SJSA1 (cell line): ENCODE data around the gene HCFC2. TPM values are rescaled to one million over a fixed set of nuclear protein-coding genes. Genes with fewer than 3 reads are reported as not detected.

ENCODE experiments used
- DNase-seq, 2 experiments: peaks; one replicate each; pipeline ENCODE4 v3.0.0-alpha.2; 2015 to 2020; ENCODE audit warnings: low spot score in 2 of 2, low read depth in 1 of 2
- H3K27ac ChIP-seq: fragments of 250-450 bp; sonication (Bioruptor Pico); 2 replicates; pipeline ENCODE4 v1.5.1; 2020; ENCODE audit warnings: mild to moderate bottlenecking, moderate library complexity
- H3K27me3 ChIP-seq: fragments of 250-450 bp; sonication (Bioruptor Pico); replicated peaks from 2 replicates; pipeline ENCODE4 v1.5.1; 2020; ENCODE audit warnings: mild to moderate bottlenecking, moderate library complexity
- H3K36me3 ChIP-seq: fragments of 250-450 bp; sonication (Bioruptor Pico); 2 replicates; pipeline ENCODE4 v1.5.1; 2020; ENCODE audit warnings: mild to moderate bottlenecking
- H3K4me1 ChIP-seq: fragments of 250-450 bp; sonication (Bioruptor Pico); replicated peaks from 2 replicates; pipeline ENCODE4 v1.6.1; 2021; ENCODE audit warnings: mild to moderate bottlenecking
- H3K4me3 ChIP-seq: fragments of 250-450 bp; sonication (Bioruptor Pico); 2 replicates; pipeline ENCODE4 v1.5.1; 2020; ENCODE audit warnings: mild to moderate bottlenecking
- H3K9me3 ChIP-seq: fragments of 250-450 bp; sonication (Bioruptor Pico); replicated peaks from 2 replicates; pipeline ENCODE4 v1.5.1; 2020; ENCODE audit warnings: mild to moderate bottlenecking
- total RNA-seq: library from RNA; depleted of rRNA; stranded (reverse); fragments of >200 nt; shearing (Covaris generic); gene quantifications from 2 replicates; pipeline ENCODE4 v1.2.3, GENCODE V29; 2014; rRNA removed

Gene HCFC2
- total RNA-seq, 1 experiment from 2014 or later: 27.0 TPM

- peaks cover 36% of the 10 kb centered on the region for H3K4me1 ChIP-seq
- H3K27me3 ChIP-seq: no peaks in the 10 kb centered on the region
- H3K27ac ChIP-seq: peak within 1 kb of the TSS; percentile 77
- H3K9me3 ChIP-seq: no peaks in the 10 kb centered on the region
- peak within 1 kb of the TSS; percentile 85 for H3K4me3 ChIP-seq
- H3K36me3 ChIP-seq: peaks cover 19% of the 10 kb centered on the region
- peak; percentile 90 to 96 for DNase-seq
These were observed 73.8 kb downstream of the HCFC2 start, which contains the start of gene NFYB for GRCh38 chr12:104137902-104138796. NFYB (minus strand) TSS chr12:104138210; CDS start chr12:104135453, 2,757 bp downstream.

GRCh38 chr12:104138797-104139152, 74.4 kb downstream of the HCFC2 start:
- Histone ChIP-seq H3K27me3 (no peaks in the 10 kb centered on the region), H3K36me3 (peaks cover 13% of the 10 kb centered on the region), H3K9me3 (no peaks in the 10 kb centered on the region), H3K4me3 (peak overlapping the region; percentile 85; the same call in 1 of the 2 replicates), H3K27ac (no peak overlapping the region; the same call in 1 of the 2 replicates), H3K4me1 (peaks cover 31% of the 10 kb centered on the region)
- no peak for DNase-seq

- H3K4me1 ChIP-seq: peaks cover 5% of the 10 kb centered on the region
- no peaks in the 10 kb centered on the region for H3K27me3 ChIP-seq
- H3K36me3 ChIP-seq: peaks cover 1% of the 10 kb centered on the region; the same call in 1 of the 2 replicates
- no peaks in the 10 kb centered on the region for H3K9me3 ChIP-seq
- H3K27ac ChIP-seq: no peak overlapping the region
- DNase-seq: no peak
- no peak overlapping the region for H3K4me3 ChIP-seq
These were observed 78.2 kb downstream of the HCFC2 start for GRCh38 chr12:104142543-104142942.

DNA sequence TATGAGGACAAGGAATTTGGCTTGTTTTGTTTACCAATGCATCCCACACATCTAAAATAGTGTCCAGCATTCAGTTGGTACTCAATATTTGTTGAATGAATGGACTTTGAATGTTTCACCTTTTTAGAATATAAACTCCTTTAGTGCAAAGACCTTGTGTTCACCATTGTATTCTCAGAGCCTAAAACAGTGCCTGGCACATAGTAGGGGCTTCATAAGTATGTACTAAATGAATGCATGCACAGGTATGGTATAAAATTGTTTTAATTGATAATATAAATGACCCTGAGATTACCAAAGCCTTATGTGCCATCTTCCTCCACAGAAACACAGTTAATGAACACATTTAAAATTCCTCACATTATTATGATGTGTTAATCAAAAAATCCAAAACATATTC, 78.7 kb downstream of the HCFC2 start:
- Histone ChIP-seq H3K9me3 (no peaks in the 10 kb centered on the region), H3K27ac (no peak overlapping the region), H3K4me3 (no peak overlapping the region), H3K4me1 (peaks cover 5% of the 10 kb centered on the region), H3K27me3 (no peaks in the 10 kb centered on the region), H3K36me3 (no peaks in the 10 kb centered on the region)
- no peak for DNase-seq

DNA sequence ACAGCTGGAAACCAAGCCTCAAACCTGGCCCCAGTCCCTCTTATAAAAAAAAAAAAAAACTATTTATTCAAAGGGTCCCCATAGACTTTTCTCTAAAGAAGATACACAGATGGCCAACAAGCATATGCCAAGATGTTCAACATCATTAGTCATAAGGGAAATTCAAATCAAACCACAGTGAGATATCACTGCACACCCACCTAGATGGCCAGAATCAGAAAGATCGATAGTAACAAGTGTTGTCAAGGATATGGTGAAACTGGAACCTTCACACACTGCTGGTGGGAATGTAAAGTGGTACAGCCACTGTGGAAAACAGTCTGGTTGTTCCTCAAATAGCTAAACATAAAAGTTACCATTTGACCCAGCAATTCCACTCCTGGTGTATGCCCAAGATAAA, 79.6 kb downstream of the HCFC2 start:
- no peaks in the 10 kb centered on the region for H3K36me3 ChIP-seq
- no peak for DNase-seq
- no peaks in the 10 kb centered on the region for H3K27me3 ChIP-seq
- H3K4me3 ChIP-seq: no peak overlapping the region
- no peak overlapping the region for H3K27ac ChIP-seq
- no peaks in the 10 kb centered on the region for H3K9me3 ChIP-seq
- H3K4me1 ChIP-seq: no peaks in the 10 kb centered on the region

DNA sequence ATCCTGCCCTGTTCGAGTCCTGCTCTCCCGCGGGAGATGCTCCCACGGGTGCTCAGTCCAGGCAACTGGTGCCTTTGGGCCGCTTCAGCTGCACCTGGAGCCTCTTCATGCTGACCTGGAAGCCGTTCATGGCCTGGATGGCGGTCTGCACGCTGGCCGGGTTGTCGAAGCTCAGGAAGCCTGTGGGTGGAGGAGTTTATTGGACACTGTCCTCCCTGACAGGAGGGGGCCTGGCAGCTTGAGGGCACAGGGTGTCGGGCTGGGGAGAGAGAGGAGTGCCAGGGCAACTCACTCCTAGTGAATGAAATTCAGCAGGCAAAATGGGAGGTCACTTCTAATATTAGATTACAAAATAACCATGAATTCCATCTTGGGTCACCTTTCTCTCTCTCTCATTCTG, 83.0 kb downstream of the HCFC2 start:
- H3K9me3 ChIP-seq: no peaks in the 10 kb centered on the region
- H3K27me3 ChIP-seq: no peaks in the 10 kb centered on the region; the same call in 1 of the 2 replicates
- H3K4me3 ChIP-seq: no peak overlapping the region
- no peak overlapping the region for H3K27ac ChIP-seq
- H3K4me1 ChIP-seq: no peaks in the 10 kb centered on the region
- no peak for DNase-seq
- H3K36me3 ChIP-seq: no peaks in the 10 kb centered on the region

DNA sequence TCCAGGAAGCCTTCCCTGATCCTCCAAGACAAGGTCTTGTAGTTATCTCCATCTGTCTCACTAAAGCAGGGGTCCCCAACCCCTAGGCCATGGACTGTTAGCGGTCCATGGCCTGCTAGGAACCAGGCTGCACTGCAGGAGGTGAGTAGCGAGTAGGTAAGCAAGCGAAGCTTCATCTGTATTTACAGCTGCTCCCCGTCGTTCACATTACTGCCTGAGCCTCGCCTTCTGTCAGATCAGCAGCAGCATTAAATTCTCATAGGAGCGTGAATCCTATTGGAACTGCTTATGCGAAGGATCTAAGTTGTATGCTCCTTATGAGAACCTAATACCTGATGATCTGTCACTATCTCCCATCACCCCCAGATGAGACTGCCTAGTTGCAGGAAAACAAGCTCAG, 86.1 kb downstream of the HCFC2 start:
- Histone ChIP-seq H3K27me3 (no peaks in the 10 kb centered on the region; the same call in 1 of the 2 replicates), H3K36me3 (no peaks in the 10 kb centered on the region), H3K4me3 (no peak overlapping the region), H3K9me3 (no peaks in the 10 kb centered on the region), H3K4me1 (no peaks in the 10 kb centered on the region), H3K27ac (no peak overlapping the region)
- DNase-seq: no peak

GRCh38 chr12:104152685-104153241, 88.4 kb downstream of the HCFC2 start:
- DNase-seq: no peak
- no peaks in the 10 kb centered on the region; the same call in 1 of the 2 replicates for H3K27me3 ChIP-seq
- no peak overlapping the region for H3K27ac ChIP-seq
- H3K4me3 ChIP-seq: no peak overlapping the region
- H3K9me3 ChIP-seq: no peaks in the 10 kb centered on the region
- no peaks in the 10 kb centered on the region for H3K36me3 ChIP-seq
- no peaks in the 10 kb centered on the region for H3K4me1 ChIP-seq

- no peak for DNase-seq
- Histone ChIP-seq H3K9me3 (no peaks in the 10 kb centered on the region), H3K4me1 (no peaks in the 10 kb centered on the region), H3K27me3 (no peaks in the 10 kb centered on the region; the same call in 1 of the 2 replicates), H3K27ac (no peak overlapping the region), H3K4me3 (no peak overlapping the region), H3K36me3 (no peaks in the 10 kb centered on the region)
These were observed 90.0 kb downstream of the HCFC2 start for GRCh38 chr12:104154286-104154685.

DNA sequence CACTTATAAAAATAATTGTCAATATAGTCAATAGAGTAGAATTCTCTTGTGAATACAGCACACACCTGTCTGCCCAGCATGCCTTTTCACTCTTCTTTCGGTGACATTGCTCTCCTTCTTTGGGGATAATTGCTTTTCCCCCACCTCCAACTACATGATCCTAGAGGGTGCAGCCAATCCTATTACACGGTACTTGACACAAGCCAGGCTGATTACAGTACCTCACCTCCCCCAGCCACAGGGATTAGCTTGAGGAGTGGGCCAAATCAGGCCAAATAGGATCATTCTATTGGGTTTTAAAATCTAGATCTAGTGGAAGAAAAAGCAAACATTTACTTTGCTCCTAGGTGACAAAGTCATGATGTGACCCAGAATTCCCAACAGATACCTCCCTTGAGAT, 90.5 kb downstream of the HCFC2 start:
- Histone ChIP-seq H3K36me3 (no peaks in the 10 kb centered on the region), H3K27me3 (no peaks in the 10 kb centered on the region), H3K4me1 (no peaks in the 10 kb centered on the region), H3K9me3 (no peaks in the 10 kb centered on the region), H3K27ac (no peak overlapping the region), H3K4me3 (no peak overlapping the region)
- no peak for DNase-seq

Other genes starting within 250 kb of the HCFC2 start
- 7.0 and 15.4 TPM in 2 replicates for gene NT5DC3, start 223.3 kb upstream of the HCFC2 start, total RNA-seq
- 682 and 975 TPM in 2 replicates for gene HSP90B1, start 134.1 kb upstream of the HCFC2 start, total RNA-seq
- 67.9 and 72.6 TPM in 2 replicates for gene TDG, start 98.7 kb upstream of the HCFC2 start, total RNA-seq
- gene GLT8D2, start 14.3 kb upstream of the HCFC2 start, total RNA-seq: 40.1 and 47.6 TPM in 2 replicates
- 29.5 and 35.9 TPM in 2 replicates for gene NFYB, start 73.7 kb downstream of the HCFC2 start, total RNA-seq
- gene TXNRD1, start 151.2 kb downstream of the HCFC2 start, total RNA-seq: 294 and 378 TPM in 2 replicates
- gene EID3, start 239.2 kb downstream of the HCFC2 start, total RNA-seq: 2.1 and 4.8 TPM in 2 replicates